GM10847 (cell line): ENCODE measurements around the gene SPART.

Source experiments
- POLR2A ChIP-seq: IDR thresholded peaks from 2 replicates; pipeline ENCODE4 v1.6.1; 2011; ENCODE audit not compliant: insufficient read length; ENCODE audit errors: extremely low read depth

Gene SPART

DNA sequence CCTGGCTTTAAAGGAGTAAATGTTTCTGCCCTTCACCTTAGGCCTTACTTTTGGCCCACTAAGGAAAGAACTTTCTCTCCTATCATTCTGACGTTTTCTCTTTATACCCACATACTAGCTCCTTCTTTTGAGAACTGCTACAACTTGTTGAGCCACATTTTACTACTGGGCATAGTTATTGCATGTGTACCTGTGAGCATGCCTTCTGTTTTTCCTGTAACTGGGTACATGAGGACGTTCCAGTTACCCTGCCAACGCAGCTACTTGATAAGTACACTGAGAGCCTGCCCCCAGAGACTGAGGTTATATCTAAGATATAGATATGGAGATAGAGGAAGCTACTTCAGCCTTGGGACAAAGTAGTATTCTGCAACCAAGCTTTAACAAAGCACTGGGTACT, 52.1 kb downstream of the SPART start:
- TF ChIP-seq POLR2A: no peak

DNA sequence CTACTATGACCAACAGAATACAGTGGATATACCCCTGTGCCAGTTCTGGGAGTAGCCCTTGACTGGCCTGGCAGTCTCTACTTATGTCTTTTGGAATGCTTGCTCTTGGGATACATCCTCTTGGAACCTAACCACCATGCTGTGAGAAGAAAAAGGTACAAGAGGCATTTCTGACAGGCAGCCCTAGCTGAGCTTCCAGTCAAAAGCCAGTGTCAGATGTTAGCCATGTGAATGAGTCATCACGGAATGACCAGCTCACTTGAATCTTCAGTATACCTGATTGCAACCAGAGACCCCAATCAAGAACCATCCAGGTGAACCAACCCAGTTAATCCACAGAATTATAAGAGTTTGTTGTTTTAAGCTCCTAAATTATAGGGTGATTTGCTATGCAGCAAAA, 52.7 kb downstream of the SPART start:
- no peak for TF ChIP-seq POLR2A

DNA sequence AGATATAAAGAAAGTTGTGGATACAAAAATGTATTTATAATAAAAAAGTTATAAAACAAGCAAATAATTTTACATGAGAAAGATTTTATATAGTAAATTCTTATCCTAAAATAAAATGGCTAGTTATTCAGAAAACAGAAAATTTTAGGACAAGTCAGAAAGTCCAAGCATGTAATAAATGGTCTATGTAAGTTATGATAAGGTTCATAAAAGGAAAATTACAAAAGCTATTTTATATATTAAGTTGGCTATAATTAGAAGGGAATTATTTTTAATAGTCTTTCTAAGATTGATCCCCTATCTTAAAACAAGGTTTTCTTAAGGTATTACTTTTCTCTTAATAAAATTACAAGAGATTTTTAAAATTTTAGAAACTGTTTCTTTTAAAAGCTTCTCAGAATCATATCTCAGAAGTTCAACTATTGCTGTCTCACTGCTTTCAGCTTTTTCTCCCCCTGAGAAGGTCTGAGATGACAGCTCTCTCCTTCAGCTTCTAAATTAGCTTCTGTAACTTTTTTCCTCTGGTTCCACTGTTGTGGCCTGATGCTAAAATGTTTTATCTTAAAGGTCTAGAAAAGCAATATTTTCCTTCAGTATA, 57.3 kb downstream of the SPART start:
- no peak for TF ChIP-seq POLR2A

DNA sequence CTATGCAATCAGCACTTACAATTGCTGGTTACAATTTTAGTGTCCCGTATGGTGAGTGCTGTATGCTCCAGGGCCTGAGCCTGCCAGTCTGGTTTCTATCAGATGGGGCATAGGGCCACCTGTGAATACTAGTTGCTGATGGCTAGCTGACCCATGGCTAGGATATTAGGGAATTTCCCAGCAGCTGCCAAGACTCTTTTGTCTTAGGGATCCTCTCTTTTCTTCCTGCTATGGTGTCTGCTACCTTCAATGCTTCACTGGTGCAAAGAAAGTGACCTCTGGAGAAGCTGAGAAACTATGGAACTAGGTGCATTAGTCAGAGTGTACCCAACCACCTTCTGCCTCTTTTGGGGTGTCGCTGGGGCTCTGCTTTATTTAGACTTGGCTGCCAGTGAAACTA, 60.2 kb downstream of the SPART start:
- no peak for TF ChIP-seq POLR2A

DNA sequence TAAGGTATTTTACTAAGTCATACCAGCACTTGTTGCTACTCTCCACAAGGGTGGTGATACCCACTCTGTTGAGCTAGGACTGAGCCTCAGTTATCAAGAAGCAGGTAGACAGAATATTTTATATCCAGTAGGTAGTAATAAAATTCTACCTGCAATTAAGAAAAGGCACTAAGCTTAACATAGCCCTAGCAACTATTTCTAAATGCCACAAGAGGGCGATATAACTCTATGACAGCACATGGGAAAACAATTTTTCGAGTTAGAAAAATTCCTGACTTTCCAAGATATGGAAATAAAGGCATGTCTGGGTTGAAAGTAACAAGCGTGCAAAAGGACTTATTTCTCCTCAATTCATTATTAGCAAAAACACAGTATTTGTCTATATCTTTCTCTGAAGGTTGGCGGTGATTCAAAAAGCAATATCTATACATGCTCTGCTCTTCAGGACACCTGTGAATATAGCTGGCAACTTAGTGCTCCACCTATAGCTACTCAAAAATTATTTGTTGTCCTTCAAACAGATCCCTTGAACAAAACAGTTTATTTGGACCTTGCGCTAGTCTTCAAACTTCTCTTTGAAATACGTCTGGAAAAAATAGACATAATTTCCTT, 63.3 kb downstream of the SPART start:
- no peak for TF ChIP-seq POLR2A

DNA sequence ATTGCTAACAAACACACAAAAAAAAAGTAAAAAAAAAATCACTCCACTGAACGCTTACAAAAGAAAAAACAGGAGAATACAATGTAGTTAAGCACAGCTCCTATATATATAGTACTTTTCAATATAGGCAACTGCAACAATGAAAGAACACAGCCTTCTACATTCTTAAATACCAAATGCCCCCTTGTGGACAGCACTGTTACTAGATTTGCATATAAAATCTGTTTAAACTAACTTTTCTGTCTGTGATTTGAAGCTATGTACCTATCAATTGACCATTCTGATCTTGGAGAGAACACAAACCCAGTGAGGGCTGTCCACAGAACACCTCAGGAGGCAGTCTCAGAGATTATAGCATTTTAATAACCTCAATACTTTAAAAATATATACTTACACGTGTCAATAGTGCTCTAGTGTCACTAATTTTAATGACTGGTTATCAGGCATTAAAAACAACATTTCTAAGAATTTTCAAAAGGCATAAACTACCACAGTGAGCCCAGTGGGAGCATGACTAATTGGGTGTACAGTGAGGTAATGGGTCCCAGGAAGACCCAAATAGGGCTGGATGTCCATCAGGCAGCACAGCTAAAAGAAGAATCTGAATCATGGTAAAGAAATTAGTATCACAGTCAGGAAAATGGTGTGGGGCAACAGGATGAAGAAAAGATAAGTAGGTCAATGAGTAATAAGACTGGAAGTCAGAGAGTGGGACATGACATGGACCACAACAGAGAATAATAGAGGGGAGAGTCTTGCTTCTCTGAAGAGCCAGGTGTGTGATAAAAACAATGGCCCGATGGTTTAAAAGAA, 70.8 kb downstream of the SPART start:
- no peak for TF ChIP-seq POLR2A

DNA sequence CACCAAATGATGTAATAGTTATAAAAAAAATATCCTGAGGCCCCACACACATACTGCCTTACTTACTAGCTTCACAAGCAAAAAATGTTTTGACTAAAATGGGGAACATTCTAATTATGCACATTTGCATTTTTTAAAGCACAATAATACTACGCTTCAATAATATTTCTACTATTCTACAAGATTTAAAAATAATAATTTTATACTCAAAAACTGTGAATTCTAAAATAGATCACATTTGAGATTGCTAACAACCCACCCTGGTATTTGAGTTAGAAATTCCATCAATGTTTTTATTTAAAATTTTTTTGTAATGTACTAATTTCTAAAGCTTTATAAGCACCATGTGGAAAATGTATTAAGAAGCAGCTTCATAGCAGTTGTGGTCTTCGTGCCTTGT, 72.8 kb downstream of the SPART start:
- no peak for TF ChIP-seq POLR2A

DNA sequence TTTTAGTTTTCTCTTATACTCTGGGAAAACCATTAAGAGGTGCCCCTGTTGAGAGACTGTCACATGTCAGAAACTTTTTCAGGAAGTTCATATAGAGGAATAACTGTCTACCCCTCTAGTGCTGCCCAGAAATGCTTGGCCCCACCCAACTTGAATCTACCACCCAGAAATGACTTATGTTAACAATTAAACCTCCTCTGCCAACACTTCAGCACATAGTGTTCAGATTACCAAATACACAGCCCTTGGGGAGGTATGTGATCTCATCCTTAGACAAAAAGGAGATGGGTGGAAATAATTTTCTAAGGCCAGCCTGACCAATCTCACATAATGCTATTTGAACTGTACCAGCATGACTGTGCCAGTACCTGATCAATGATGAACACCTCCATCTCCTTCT, 84.2 kb downstream of the SPART start:
- no peak for TF ChIP-seq POLR2A

DNA sequence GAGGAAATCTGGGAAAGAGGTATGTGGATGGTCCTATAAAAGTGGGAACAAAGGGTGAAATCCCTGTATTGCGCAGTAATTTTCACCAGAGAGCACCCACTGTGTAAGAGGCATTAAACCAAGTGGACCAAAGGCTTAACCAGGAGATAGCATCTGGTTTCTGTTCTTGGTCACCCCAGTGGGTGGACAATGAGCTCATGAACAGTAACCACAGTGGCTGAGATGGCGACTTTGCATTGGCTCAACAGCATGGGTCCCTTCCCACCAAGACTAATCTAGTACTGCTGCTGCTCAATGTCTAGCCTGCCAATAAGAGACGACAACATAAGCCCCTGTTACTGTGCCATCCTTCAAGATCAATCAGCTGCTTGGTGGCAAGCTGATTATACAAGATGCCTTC, 85.2 kb downstream of the SPART start:
- no peak for TF ChIP-seq POLR2A

DNA sequence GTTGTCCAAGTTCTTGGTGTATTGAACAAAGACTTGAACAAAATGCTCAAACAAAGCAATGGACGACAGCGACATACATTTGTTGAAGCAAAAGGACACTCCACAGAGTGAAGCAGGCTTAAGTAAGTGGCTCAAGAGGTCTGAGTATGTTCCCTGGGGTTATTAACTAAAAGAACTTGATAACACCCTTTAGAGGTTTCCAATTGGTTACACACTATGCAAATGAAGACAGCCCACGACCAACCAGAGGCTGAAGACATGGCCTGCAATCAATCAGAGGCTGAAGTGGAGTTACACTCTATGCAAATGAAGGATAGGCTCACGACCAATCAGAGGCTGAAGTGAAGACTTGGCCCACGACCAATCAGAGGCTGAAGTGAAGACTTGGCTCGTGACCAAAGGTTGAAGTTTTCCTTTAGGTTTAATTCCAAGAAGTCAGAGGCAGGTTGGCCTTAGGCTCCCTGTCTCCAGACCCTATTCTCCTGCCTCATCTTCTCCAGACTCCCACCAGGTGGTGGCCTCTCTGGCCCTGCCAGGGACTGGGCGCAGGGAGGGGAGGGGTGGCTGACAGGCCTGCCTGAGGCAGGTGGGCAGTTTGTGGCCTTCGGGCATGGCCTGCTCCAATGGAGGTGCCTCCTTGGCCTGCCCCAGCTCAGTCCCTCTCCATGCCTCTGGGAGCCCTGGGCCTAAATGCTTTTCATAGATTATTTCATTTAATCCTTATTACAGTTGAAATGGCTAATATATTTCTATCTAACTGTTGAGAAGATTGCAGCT, 86.6 kb downstream of the SPART start:
- no peak for TF ChIP-seq POLR2A

DNA sequence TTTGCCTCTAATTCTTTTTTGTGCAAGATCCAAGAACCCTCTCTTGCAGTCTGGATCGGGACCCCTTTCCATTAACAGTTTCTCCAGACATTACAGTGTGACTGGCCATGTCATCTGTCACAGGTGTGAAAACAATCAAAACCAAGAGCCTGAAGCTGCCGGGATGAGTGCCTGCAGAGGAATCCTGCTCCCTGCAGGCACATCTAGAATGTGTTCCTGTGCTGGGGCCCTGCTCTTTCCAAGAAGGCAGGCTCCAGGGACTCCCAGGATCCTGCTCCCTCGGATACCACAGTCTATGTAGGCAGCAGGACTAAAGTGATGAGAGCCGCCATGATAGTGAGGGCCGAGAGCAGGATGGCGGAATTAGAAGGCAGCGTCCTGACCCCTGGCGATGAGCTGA, 87.4 kb downstream of the SPART start:
- TF ChIP-seq POLR2A: no peak
